GM18868 (cell line): ENCODE measurements around the gene TANGO2.

Experiments used
- ATAC-seq: cut with Tn5 transposase; IDR thresholded peaks from one replicate; pipeline ENCODE4 v1.9.1; 2021; ENCODE audit warnings: mild to moderate bottlenecking, moderate library complexity; ENCODE audit not compliant: unreplicated experiment

The TANGO2 gene

DNA sequence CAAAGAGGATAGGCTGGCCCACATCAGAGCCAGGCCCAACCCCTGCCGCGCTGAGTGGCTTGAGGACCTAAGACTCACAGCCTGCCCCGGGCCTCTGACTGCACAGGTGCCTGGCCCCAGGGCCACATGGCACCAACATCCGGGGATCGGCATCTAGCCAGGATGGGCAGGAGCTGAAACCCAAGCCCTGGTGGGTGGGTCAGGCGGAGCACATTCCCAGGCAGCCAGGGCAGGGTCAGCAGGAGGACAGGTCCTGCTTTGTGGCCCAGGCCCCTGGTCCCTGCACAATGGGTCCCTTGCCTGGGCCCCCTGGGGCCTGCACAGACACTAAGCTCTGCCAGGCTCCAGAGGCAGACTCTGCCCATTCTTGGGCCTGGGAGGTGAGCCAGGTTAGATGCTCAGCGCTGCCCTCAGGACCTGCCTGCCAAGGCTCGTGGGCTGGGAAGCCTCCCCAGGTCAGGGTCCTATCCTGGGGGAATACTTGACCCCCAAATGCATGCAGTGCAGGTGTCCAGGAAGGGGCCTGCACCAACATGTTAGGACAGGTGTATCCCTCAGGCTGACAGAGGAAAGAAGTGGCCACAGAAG is 37.8 kb upstream of the TANGO2 start:
- no peak for ATAC-seq

- ATAC-seq, result no peak
These were observed 37.2 kb upstream of the TANGO2 start for GRCh38 chr22:19983741-19984140.

DNA sequence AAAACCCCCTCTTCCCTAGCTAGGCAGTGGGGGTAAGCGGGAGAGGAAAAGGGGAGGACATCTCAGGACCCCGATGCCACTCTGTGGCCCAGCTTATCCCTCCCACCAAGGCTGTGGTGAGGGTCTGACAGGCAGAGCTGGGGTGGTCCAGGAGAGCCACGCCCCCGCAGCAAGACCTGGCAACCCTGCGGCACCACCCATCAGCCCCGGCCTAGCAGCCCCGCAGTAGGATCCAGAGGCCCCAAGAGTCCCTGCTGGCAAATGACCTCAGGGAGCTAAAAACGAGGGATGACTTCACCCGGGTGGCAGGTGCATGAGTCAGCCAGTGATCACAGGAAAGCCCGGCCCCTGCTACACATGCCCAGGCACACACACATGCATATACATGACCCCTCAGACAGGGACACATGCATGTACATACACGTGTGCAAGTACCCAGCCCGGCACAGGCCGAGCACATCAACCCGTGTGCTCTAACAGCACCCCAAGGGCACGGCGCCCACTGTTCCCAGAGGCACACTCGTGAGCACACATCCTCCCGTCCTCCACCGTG is 36.6 kb upstream of the TANGO2 start:
- ATAC-seq, result no peak

GRCh38 chr22:19984851-19985811 is 35.8 kb upstream of the TANGO2 start:
- no peak for ATAC-seq

GRCh38 chr22:19986011-19986409 is 34.9 kb upstream of the TANGO2 start:
- ATAC-seq, result no peak

DNA sequence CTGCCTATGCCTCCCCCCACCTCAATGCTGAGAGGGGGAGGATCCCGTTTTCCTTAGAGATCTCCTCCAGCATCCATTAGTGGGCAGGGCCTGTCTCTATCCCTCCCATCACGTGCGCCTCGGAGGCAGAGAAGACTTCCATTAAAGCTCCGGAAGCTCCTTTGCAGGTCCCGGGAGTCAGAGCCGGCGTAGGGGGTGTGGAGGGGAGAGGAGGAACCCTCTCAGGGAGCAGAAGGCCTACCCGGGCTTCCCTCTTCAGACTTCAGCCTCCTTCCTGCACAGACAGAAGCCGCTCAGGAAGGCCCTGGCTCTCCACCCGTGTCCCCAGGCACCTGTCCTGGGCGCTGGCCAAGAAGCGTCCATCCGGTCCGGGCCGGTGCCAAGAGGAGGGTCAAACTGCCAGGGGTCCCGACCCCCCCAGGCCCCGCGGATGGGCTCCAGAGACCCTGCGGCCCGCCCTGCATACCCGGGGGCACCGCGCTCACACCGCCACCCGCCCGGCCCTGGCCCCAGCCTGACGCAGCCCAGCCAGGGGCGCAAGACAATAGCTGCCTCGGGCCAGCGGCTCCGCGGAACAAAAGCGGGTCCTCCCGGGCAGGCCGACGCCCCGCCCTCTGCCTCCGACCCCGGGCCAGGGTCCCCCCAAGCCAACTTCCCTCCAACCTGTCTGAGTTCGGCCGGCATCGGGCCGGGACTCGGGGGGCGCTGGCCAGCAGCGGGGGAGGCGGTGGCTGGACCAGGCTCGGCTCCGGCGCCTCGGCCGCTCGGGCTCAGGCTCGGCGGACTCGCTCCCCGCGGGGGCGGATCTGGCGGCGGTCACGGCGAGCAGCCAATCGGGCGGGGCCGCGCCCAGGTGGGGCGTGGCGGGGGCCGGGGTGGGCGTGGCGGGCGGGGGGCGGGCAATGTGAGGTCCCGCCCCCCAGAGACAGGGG is 34.2 kb upstream of the TANGO2 start:
- ATAC-seq, result no peak

DNA sequence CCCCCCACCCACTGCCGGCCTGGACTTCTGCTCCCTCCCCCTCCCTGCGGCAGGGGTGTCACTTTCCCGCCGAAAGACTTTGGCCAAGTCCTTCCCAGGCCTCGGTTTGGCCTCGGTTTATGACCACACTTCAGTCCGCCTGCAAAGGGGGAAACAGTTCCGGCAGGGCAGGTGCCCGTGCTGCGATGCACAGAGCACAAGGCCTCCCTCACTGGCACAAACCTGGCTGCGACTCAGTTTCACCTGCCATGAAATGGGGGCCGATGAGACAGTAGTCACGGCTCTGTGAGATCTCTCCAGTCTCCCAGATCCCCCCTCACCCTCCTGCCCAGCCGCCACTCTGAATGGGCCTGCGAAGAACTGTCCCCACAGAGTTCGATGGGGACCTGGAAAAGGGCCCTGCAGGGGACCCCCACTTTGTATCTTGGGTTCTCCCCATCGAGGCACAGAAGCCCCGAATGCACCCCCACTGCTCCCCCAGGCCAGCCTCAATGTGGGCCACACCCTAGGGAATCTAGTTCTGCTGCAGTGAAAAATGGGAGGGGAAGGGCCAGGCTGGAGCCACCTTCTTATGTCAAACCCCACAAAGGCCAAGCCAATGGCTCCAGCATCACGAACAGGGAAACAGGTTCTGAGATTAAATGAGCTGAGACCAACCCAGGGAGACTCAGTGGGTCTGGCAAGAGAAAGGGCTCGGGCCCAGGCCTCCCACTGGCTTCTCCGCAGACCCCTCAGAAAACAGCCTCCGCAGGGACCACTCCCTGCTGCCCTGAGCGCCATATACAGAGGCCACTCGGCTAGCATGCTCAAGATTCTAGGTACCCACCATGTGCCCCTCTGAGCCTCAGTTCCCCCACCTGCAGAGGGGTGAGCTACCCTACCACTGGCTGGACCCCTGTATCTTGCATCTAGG is 33.3 kb upstream of the TANGO2 start:
- no peak for ATAC-seq

DNA sequence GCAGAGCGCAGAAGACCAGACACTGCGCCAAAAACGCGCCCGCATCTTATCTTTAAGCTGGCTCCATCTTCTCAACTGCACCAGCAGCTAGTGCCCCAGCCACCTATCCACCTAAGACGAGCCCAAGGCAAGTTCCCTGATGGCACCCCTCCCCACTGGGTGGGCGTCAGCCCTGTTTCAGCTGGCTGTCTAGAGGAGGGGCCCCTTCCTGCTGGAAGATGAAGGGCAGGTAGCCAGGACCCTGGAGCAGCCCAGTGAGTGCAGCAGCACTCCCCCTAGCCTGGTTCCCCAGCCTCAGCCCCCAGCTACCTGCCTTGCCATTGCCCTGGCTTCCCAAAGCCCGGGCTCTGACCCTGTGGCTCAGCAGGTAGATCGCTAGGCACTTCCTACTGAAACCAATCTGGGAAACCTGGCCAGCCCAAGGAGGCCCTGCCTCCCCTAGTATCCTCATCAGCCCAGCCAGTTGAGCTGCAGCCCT is 32.5 kb upstream of the TANGO2 start:
- ATAC-seq, result no peak

- ATAC-seq, result no peak
These were observed 31.8 kb upstream of the TANGO2 start for GRCh38 chr22:19988965-19989724.

- ATAC-seq, result no peak
These were observed 31.2 kb upstream of the TANGO2 start for GRCh38 chr22:19989725-19990067.

DNA sequence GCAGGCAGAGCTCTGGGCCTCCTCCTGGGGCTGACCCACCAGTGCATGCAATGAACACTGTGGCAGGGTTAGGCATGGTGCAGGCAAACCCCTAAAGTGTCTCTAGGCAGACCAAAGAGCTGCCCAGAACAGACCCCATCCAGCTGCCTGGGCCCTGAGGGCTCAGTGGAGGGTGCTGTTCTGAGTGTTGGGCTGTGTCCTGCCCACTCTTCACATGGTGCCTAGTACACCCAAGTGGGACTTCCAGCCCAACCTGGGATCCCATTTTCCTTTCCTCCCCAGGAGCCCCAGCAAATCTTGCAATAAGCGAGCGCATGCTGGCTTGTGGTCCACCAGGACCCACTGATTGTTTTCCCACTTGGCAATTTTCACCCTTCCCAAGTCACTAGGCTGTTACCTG is 30.7 kb upstream of the TANGO2 start:
- ATAC-seq, result no peak

GRCh38 chr22:19990609-19991394 is 30.1 kb upstream of the TANGO2 start:
- no peak for ATAC-seq

GRCh38 chr22:19991395-19991644 is 29.6 kb upstream of the TANGO2 start:
- ATAC-seq, result no peak

DNA sequence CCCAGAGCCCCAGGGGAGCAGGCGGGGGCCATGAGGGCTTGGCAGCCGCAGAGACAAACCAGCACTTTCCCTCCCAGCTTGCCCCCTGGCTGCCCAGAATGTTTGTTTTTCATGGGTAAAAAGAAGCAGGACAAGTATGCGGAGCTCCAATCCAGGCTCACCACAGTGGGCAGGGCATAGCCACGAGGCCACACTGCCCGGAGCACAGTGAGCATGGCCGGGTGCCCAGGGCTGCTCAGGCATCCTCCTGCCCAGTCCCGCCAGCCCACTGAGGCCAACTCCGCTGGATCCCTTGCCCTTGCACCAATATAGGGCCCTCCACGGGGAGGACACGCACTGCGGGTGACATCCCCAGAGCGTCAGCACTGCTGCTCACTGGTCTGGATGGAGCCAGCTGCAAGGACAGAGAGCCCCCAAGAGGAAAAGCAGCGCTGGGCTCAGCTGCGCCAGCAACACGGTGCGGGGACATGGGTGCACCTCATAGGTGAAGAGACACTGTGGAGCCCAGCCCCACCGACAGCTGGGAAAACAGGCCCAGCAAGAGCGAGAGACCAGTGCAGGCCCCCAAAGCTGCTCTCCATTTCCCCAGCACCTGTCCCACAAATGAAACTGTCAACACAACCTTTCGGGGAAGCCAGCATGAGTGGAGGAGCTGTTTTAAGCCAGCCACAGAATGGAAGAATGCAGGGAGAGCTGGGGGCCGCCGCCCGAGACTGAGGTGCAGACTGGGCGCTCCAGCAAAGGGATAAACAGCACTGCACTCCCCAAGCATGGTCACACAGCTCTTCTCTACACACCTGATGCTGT is 29.1 kb upstream of the TANGO2 start:
- no peak for ATAC-seq

GRCh38 chr22:19992481-19992911 is 28.4 kb upstream of the TANGO2 start:
- no peak for ATAC-seq

DNA sequence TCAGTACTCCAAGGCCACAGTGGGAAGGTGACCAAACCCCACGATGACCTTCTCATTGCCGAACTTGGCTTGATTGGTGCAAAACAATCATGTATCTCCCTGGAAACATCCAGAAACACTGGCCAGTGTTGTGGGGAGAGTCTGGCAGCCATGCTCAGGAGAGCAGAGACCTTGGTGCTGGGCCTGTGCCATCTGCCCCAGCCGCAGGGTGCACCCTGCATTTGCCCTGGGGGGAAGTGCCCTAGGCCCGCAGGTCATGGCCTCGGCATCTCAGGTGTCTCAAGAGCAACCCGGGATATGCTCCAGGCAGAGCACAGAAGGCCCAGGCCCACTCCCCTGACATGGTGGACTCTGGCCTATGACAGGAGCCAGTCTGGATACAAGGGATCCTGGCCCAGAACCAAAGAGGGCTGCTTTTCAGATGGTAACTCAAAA is 28.0 kb upstream of the TANGO2 start:
- ATAC-seq, result no peak

- no peak for ATAC-seq
These were observed 27.0 kb upstream of the TANGO2 start for GRCh38 chr22:19993926-19994325.
